H9 (cell line): ENCODE measurements around the gene ZC3H15. TPM values are rescaled to one million over a fixed set of nuclear protein-coding genes. Genes with fewer than 3 reads are reported as not detected.

Source experiments
- DNase-seq: peaks from one replicate; pipeline ENCODE4 v3.0.0-alpha.2; 2017
- H2AFZ ChIP-seq: one replicate; pipeline ENCODE4 v1.6.1; 2013; ENCODE audit warnings: mild to moderate bottlenecking, low read length, control low read depth, moderate library complexity
- H2AK5ac ChIP-seq: 2 replicates; pipeline ENCODE4 v1.6.1; 2013; ENCODE audit warnings: low read length, control low read depth, mixed read lengths; ENCODE audit not compliant: insufficient read length
- H2BK120ac ChIP-seq: one replicate; pipeline ENCODE4 v1.6.1; 2013; ENCODE audit warnings: low read depth, mild to moderate bottlenecking, low read length, control low read depth, inconsistent platforms; ENCODE audit not compliant: poor library complexity, severe bottlenecking
- H2BK12ac ChIP-seq: 2 replicates; pipeline ENCODE4 v1.6.1; 2013; ENCODE audit warnings: low read length, control low read depth, mixed read lengths, low read depth; ENCODE audit not compliant: insufficient read length
- H2BK15ac ChIP-seq: 2 replicates; pipeline ENCODE4 v1.6.1; 2013; ENCODE audit warnings: low read depth, low read length, control low read depth
- H2BK20ac ChIP-seq: one replicate; pipeline ENCODE4 v1.6.1; 2013; ENCODE audit warnings: low read depth, mild to moderate bottlenecking, low read length, control low read depth, inconsistent platforms; ENCODE audit not compliant: poor library complexity, severe bottlenecking
- H2BK5ac ChIP-seq: 2 replicates; pipeline ENCODE4 v1.6.1; 2013; ENCODE audit warnings: low read length, control low read depth, mixed read lengths; ENCODE audit not compliant: insufficient read length
- H3K14ac ChIP-seq: 2 replicates; pipeline ENCODE4 v1.6.1; 2013; ENCODE audit warnings: low read length, control low read depth; ENCODE audit not compliant: insufficient read depth
- H3K18ac ChIP-seq: 2 replicates; pipeline ENCODE4 v1.6.1; 2013; ENCODE audit warnings: low read depth, mild to moderate bottlenecking, mixed read lengths, low read length, control low read depth; ENCODE audit not compliant: insufficient read length
- H3K23ac ChIP-seq: 2 replicates; pipeline ENCODE4 v1.6.1; 2013; ENCODE audit warnings: low read length, control low read depth, mixed read lengths, low read depth; ENCODE audit not compliant: insufficient read length
- H3K23me2 ChIP-seq: 2 replicates; pipeline ENCODE4 v1.6.1; 2013; ENCODE audit warnings: low read depth, mild to moderate bottlenecking, mixed read lengths, low read length, control low read depth; ENCODE audit not compliant: insufficient read length, poor library complexity, severe bottlenecking
- H3K27ac ChIP-seq: 2 replicates; pipeline ENCODE4 v1.5.1; 2013; ENCODE audit warnings: low read length, control low read depth, mixed read lengths, low read depth; ENCODE audit not compliant: insufficient read length
- H3K27me3 ChIP-seq: 2 replicates; pipeline ENCODE4 v1.6.1; 2013; ENCODE audit warnings: low read length, control low read depth, inconsistent platforms; ENCODE audit not compliant: insufficient read depth
- H3K4ac ChIP-seq: 2 replicates; pipeline ENCODE4 v1.6.1; 2013; ENCODE audit warnings: low read depth, mild to moderate bottlenecking, control low read depth, inconsistent platforms, low read length, moderate library complexity
- H3K4me1 ChIP-seq: 2 replicates; pipeline ENCODE4 v1.6.1; 2013; ENCODE audit warnings: low read length, control low read depth, inconsistent platforms; ENCODE audit not compliant: insufficient read depth
- H3K4me2 ChIP-seq: 2 replicates; pipeline ENCODE4 v1.6.1; 2013; ENCODE audit warnings: low read length, control low read depth, mixed read lengths; ENCODE audit not compliant: insufficient read length, insufficient read depth
- H3K56ac ChIP-seq: 2 replicates; pipeline ENCODE4 v1.6.1; 2013; ENCODE audit warnings: low read depth, mild to moderate bottlenecking, mixed read lengths, low read length, control low read depth; ENCODE audit not compliant: insufficient read length
- H3K79me1 ChIP-seq: 2 replicates; pipeline ENCODE4 v1.6.1; 2013; ENCODE audit warnings: low read depth, mild to moderate bottlenecking, moderate library complexity, low read length, control low read depth, inconsistent platforms; ENCODE audit not compliant: insufficient read depth, poor library complexity, severe bottlenecking
- H3K79me2 ChIP-seq: 2 replicates; pipeline ENCODE4 v1.6.1; 2013; ENCODE audit warnings: low read length, control low read depth, inconsistent platforms; ENCODE audit not compliant: insufficient read depth
- H3K9ac ChIP-seq: 2 replicates; pipeline ENCODE4 v1.6.1; 2013; ENCODE audit warnings: low read length, control low read depth, mixed read lengths; ENCODE audit not compliant: insufficient read length; ENCODE audit errors: extremely low read depth
- H3K9me3 ChIP-seq: one replicate; pipeline ENCODE4 v1.6.1; 2013; ENCODE audit warnings: low read depth, low read length, inconsistent platforms; ENCODE audit not compliant: control insufficient read depth
- H3T11ph ChIP-seq: one replicate; pipeline ENCODE4 v1.6.1; 2013; ENCODE audit warnings: mild to moderate bottlenecking, low read length, control low read depth, inconsistent platforms
- H4K20me1 ChIP-seq: one replicate; pipeline ENCODE4 v1.6.1; 2013; ENCODE audit not compliant: control insufficient read depth, insufficient read length, insufficient read depth
- H4K5ac ChIP-seq: 2 replicates; pipeline ENCODE4 v1.6.1; 2013; ENCODE audit warnings: low read depth, mild to moderate bottlenecking, mixed read lengths, low read length, control low read depth; ENCODE audit not compliant: insufficient read length
- H4K8ac ChIP-seq: replicated peaks from 2 replicates; pipeline ENCODE4 v1.6.1; 2013; ENCODE audit warnings: low read length, control low read depth, mixed read lengths, low read depth; ENCODE audit not compliant: insufficient read length
- H4K91ac ChIP-seq: 2 replicates; pipeline ENCODE4 v1.6.1; 2013; ENCODE audit warnings: low read depth, mild to moderate bottlenecking, moderate library complexity, mixed read lengths, low read length, control low read depth; ENCODE audit not compliant: insufficient read length
- H3K27ac Mint-ChIP-seq, 3 experiments: 2 replicates in 2 of 3; 3 replicates in 1 of 3; pipeline ENCODE4 v1.8.0; 2020 to 2021; ENCODE audit warnings: mixed read lengths in 3 of 3, mild to moderate bottlenecking in 1 of 3, moderate library complexity in 1 of 3
- H3K27me3 Mint-ChIP-seq: 2 replicates; pipeline ENCODE4 v1.8.0; 2021; ENCODE audit warnings: low read depth, mild to moderate bottlenecking, moderate library complexity, mixed read lengths
- H3K36me3 Mint-ChIP-seq, 3 experiments: 2 replicates in 2 of 3; 3 replicates in 1 of 3; pipeline ENCODE4 v1.8.0; 2020 to 2021; ENCODE audit warnings: low read depth in 3 of 3, mixed read lengths in 3 of 3; ENCODE audit not compliant: insufficient read depth in 1 of 3
- H3K4me1 Mint-ChIP-seq, 2 experiments: 2 replicates each; pipeline ENCODE4 v1.8.0; 2020; ENCODE audit warnings: mixed read lengths in 2 of 2
- H3K4me3 Mint-ChIP-seq, 2 experiments: 2 replicates in 1 of 2; 3 replicates in 1 of 2; pipeline ENCODE4 v1.8.0; 2020 to 2021; ENCODE audit warnings: mild to moderate bottlenecking in 2 of 2, mixed read lengths in 2 of 2, moderate library complexity in 1 of 2
- H3K9me3 Mint-ChIP-seq, 2 experiments: 2 replicates in 1 of 2; 3 replicates in 1 of 2; pipeline ENCODE4 v1.8.0; 2020; ENCODE audit warnings: mild to moderate bottlenecking in 2 of 2, mixed read lengths in 2 of 2, moderate library complexity in 1 of 2
- CTCF ChIP-seq: fragments of 200-600 bp; sonication (generic); conservative IDR thresholded peaks from 3 replicates; pipeline ENCODE4 v1.8.0; 2021; ENCODE audit warnings: antibody characterized with exemption, mild to moderate bottlenecking
- WGBS: extraction: QIAGEN DNeasy Blood & Tissue Kit; methylation state at CpG from one replicate; pipeline ENCODE4 v1.1.7; 2013; ENCODE audit warnings: missing lambda C conversion rate, low lambda C conversion rate, mixed read lengths; ENCODE audit not compliant: insufficient read length; ENCODE audit errors: extremely low coverage; 5-methylcytosine and 5-hydroxymethylcytosine counted together
- total RNA-seq: library from RNA; stranded (reverse); gene quantifications from 2 replicates; pipeline ENCODE4 v1.2.1, GENCODE V29; 2021

Gene ZC3H15
- total RNA-seq, 1 experiment from 2014 or later = 71.3 TPM

GRCh38 chr2:186540941-186541340, 54.9 kb downstream of the ZC3H15 start:
- Mint-ChIP-seq H3K4me3 (no peak overlapping the region), H3K36me3 (no peaks in the 10 kb centered on the region), H3K27me3 (no peaks in the 10 kb centered on the region), H3K4me1 (peaks cover 11 to 12% of the 10 kb centered on the region in 2 experiments), H3K9me3 (no peaks in the 10 kb centered on the region), H3K27ac (0 out of 7 replicates have a peak overlapping the region, but pooled peaks of 1 of the 3 experiments have one; percentile 6)
- Histone ChIP-seq H3K56ac (no peak overlapping the region), H2BK15ac (no peak overlapping the region), H3K14ac (no peak overlapping the region), H3K23ac (no peak overlapping the region), H3K9ac (no peak overlapping the region), H2BK120ac (no peak overlapping the region), H3K4me2 (no peak overlapping the region), H4K20me1 (no peaks in the 10 kb centered on the region), H2BK12ac (no peak overlapping the region), H4K91ac (no peak overlapping the region), H4K5ac (no peak overlapping the region), H3K9me3 (no peaks in the 10 kb centered on the region), H2BK20ac (no peak overlapping the region), H3K27ac (no peak overlapping the region), H2AK5ac (no peak overlapping the region), H2AFZ (no peak overlapping the region), H3K79me1 (no peaks in the 10 kb centered on the region), H3K79me2 (no peaks in the 10 kb centered on the region), H4K8ac (no peak overlapping the region), H3K4me1 (peaks cover 5% of the 10 kb centered on the region; the same call in 1 of the 2 replicates), H3K4ac (no peak overlapping the region), H2BK5ac (no peak overlapping the region), H3T11ph (no peak overlapping the region), H3K27me3 (no peaks in the 10 kb centered on the region), H3K18ac (no peak overlapping the region), H3K23me2 (no peaks in the 10 kb centered on the region)
- TF ChIP-seq CTCF = no peak
- no peak for DNase-seq
- WGBS = no CpG with 5 or more reads among the region's 4 CpGs
